GM10266 (cell line): ENCODE data around the gene ETS1.

Experiments
- DNase-seq: peaks from one replicate; pipeline ENCODE4 v3.0.0; 2012; ENCODE audit errors: extremely low spot score
- CTCF ChIP-seq: IDR thresholded peaks from 2 replicates; pipeline ENCODE4 v1.5.1; 2012; ENCODE audit warnings: mild to moderate bottlenecking, low read depth; ENCODE audit not compliant: control insufficient read depth, insufficient read depth; ENCODE audit errors: missing control alignments

Gene ETS1

GRCh38 chr11:128481135-128481534 lies 106.2 kb downstream of the ETS1 start:
- no peak for TF ChIP-seq CTCF
- no peak for DNase-seq

GRCh38 chr11:128480665-128481064 lies 106.7 kb downstream of the ETS1 start:
- no peak for TF ChIP-seq CTCF
- DNase-seq = no peak

- no peak for DNase-seq
- TF ChIP-seq CTCF = no peak
Observed at GRCh38 chr11:128480066-128480465, 107.3 kb downstream of the ETS1 start.

- TF ChIP-seq CTCF = no peak
- DNase-seq = no peak
Observed at GRCh38 chr11:128479144-128479543, 108.2 kb downstream of the ETS1 start.

- no peak for TF ChIP-seq CTCF
- no peak for DNase-seq
Observed at GRCh38 chr11:128478305-128478704, 109.1 kb downstream of the ETS1 start.

- DNase-seq = no peak
- TF ChIP-seq CTCF = no peak
Observed at GRCh38 chr11:128477811-128478210, 109.5 kb downstream of the ETS1 start.

GRCh38 chr11:128477278-128477677 lies 110.1 kb downstream of the ETS1 start:
- DNase-seq = no peak
- no peak for TF ChIP-seq CTCF

- no peak for DNase-seq
- no peak for TF ChIP-seq CTCF
Observed at GRCh38 chr11:128476729-128477128, 110.6 kb downstream of the ETS1 start.
